GM03348 (cell line): ENCODE measurements around the gene PDE10A.
"Not testable (repeated sequence)": the region's sequence is repeated elsewhere in the genome, so short reads cannot be mapped to it uniquely, and the experiment has no call there.

Experiments used
- DNase-seq: peaks from one replicate; pipeline ENCODE4 v3.0.0; 2012; ENCODE audit warnings: low spot score

Gene PDE10A

GRCh38 chr6:165551828-165552227 lies 111.2 kb downstream of the PDE10A start:
- no peak for DNase-seq

DNA sequence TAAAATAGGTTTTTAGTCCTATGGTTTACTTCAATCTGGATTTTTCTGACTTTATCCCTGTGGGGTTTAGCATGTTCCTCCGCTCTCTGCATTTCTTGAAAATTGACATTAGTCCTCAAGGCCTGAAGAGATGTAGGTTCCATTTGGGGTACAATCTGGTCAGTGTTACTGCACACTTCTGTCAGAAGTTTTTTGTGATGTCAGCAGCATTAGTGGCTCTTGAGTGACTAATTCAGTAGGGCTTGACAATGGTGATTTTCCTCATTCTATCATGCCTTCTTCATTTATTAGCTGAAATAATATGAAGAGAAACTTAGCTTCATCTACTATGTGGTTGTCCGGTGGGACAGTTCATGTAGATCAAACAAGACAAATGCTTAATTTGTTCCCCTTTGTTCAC lies 114.6 kb downstream of the PDE10A start:
- DNase-seq = no peak

DNA sequence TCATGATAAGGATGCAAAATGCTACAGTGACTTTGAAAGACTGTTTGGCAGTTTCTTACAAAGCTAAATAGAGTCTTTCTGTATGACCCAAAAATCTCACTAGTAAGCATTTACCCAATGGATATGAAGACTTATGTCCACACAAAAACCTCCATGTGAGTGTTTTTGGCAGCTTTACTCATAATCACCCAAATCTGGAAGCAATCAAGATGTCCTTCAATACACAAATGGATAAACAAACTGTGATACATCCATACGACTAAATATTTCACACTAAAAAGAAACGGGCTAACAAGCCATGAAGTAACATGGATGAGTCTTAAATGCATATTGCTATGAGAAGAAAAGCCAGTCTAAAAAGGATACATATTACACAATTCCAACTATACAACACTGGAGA lies 117.2 kb downstream of the PDE10A start:
- no peak for DNase-seq

GRCh38 chr6:165543781-165544180 lies 119.3 kb downstream of the PDE10A start:
- DNase-seq = no peak

DNA sequence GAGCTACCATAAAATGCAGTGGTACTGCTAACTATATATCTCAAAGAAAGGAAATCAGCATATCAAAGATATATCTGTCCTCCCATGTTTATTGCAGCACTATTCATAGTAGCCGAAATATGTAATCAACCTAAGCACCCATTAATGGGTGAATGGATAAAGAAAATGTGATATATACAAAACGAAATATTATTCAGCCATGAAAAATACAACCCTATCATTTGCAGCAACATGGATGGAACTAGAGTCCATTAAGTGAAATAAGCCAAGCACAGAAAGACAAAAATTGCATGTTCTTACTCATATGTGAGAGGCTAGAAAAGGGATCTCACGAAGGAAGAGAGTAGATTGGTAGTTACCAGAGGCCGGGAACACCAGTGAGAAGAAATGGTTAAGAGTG lies 126.1 kb downstream of the PDE10A start:
- DNase-seq = no peak

DNA sequence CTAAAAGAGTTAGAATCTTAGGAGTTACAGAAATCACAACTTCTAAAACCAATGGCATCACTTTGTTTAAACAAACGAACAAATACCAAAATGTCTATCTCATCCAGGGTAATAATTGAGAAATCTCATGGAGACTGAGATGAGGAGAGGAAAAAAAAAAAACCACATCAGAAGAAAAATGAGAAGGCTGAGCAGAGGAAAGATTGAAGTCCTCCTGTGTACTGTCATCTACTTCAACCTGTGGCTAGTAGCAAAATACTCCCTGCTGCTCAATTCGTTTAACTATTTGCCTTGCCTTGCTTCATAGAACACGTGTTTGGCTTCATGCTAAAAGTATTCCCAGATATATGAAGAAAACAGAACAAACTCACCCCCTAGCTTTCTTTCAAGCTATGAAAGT lies 143.7 kb downstream of the PDE10A start:
- no peak for DNase-seq

- DNase-seq = no peak
Measured at GRCh38 chr6:165515963-165516624, 146.9 kb downstream of the PDE10A start.

DNA sequence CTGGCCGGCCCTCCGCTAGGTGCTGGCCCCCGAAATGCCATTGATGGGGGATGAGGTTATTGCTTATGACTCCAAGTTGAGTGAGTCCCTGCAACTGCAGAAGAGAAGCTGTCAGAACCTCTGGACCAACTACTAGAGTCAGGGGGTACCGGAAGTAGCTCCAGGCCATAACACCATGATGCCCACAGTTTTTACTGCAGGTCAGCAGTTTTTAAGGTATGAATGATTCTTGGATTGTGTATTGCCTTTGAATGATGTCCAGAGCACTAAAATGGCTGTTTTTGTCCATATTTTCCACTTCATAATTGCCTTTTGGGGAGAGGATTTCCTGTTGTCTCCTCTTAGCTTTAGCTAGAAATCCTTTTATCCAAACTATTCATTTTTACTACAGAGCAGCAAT lies 148.4 kb downstream of the PDE10A start:
- no peak for DNase-seq

DNA sequence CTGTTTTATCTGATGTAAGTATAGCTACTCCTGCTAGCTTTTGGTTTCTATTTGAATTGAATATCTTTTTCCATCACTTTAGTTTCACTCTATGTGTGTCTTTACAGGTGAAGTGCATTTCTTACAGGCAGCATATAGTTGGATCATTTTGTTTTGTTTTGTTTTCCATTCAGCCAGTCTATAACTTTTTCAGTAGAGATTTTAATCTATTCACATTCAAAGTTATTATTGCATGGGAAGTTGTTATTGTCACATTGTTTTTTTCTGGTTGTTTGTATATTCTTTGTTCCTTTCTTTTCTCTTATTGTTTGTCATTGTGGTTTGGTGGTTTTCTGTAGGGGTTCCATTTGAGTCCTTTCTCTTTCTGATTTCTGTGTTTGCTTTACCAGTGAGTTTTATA lies 151.2 kb downstream of the PDE10A start:
- DNase-seq = no peak

DNA sequence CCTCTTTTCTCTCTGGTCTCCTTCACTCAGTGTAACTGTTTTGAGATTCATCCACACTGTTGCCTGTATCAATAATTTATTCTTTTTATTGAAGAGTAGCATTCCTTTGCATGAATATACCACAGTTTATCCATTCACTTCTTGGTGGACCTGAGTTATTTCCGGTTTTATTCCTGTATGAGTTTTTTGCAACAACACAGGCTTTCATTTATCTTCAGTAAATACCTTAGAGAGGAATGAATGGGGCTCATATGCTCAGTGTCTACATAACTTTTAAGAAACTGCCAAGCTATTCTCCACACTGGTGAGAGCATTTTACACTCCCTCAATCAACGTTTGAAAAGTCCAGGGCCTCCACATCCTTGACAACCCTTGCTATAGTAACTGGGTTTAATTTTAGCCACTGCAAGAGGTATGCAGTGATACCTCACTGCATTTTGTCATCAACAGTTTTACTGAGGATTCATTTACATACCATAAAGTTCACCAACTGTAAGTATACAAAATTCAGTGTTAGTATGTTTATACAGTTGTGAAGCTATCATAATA lies 154.6 kb downstream of the PDE10A start:
- DNase-seq = no peak

DNA sequence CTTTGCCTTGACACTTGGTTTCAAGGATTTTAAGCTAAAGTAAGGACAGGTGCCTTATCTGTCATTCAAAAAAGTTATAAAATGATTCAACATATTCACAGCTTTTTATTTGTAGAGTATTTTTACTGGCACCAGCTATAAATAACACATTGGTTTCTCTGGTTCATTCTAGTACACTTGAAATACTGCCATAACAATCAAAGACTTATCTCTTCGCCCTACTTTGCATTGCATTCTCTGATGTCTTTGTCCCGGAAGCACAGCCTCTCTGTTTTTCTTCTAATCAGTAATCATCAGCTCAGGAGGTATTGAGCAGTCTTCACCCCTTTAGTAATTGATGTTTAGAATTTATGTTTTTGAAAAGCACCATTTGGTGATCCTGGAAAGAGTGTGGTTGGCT lies 156.4 kb downstream of the PDE10A start:
- DNase-seq = no peak

DNA sequence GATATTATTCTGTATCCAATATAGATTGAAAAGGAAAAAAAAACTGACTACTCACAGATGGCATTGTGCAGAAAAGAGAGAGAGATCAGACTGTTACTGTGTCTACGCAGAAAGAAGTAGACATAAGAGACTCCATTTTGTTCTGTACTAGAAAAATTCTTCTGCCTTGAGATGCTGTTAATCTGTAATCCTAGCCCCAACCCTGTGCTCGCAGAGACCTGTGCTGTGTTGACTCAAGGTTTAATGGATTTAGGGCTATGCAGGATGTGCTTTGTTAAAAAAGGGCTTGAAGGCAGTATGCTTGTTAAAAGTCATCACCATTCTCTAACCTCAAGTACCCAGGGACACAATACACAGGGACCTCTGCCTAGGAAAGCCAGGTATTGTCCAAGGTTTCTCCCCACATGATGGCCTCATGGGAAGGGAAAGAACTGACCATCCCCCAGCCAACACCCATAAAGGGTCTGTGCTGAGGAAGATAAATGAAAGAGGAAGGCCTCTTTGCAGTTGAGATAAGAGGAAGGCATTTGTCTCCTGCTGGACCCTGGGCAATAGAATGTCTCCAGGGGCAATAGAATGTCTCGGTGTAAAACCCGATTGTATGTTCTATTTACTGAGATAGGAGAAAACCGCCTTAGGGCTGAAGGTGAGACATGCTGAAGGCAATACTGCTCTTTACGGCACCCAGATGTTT lies 162.7 kb downstream of the PDE10A start:
- DNase-seq = not testable (repeated sequence)

DNA sequence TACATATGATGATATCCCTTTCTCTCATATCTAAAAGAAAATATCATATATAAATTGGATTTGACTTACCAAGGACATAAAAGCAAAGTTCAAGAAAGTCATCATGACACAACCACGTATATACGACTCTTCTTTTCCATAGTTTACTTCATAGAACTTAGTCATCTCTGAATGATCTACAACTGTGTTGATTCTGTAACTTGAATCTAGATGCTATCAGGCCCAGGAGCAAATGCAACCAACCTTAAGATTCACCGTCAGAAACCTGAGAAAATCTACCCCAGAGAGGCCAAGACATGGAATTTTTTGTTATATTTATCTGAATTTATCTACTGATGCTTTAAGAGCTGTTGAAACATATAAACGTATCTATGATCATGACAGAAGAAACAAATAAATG lies 165.6 kb downstream of the PDE10A start:
- DNase-seq = no peak

DNA sequence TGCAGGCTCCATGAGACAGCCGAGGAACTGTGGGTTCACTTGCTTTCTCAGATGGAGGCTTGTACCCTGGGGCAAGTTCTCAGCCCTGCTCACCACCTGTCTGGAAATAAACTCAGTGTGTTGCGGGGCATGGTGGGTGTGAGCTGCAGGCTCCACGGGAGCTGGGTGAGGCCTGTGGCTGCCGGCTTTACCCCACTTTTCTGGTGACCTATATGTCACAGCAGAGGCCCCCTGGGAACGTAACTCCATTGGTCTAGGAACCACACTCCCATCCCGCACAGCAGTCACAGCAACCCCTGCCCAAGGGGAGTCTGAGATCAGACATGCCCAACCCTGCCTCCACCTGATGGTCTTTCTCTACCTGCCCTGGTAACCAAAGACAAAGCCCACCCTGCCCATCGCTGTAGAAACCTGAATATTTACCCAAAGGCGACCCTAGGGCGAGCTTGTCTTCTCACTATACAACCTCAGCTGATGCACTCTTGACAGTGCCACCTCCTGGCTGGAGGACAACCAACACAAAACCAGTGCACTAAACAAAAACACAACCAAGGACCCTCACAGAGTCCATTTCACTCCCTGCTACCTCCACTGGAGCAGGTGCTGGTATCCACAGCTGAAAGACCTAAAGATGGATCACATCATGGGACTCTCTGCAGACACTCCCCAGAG lies 174.3 kb downstream of the PDE10A start:
- no peak for DNase-seq

DNA sequence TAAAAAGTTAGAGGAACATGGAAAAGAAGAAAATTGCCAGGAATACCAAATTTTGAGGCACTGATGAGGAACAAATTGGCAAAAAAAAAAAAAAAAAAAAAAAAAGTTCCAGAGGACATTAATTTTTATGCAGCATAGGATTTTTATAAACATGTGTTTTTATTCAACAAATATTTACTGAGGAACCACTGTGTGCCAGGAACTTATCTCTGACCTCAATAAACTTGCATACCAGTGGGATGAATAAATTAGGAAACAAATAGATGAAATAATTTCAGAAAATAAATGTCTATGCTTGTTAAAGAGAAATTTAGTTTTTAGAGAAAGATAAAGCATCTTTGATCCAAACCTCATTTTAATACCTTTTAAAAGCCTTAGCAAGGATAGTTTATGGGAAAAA lies 175.1 kb downstream of the PDE10A start:
- no peak for DNase-seq

- no peak for DNase-seq
Measured at GRCh38 chr6:165487347-165487746, 175.7 kb downstream of the PDE10A start.

- no peak for DNase-seq
Measured at GRCh38 chr6:165486183-165487137, 176.6 kb downstream of the PDE10A start.

DNA sequence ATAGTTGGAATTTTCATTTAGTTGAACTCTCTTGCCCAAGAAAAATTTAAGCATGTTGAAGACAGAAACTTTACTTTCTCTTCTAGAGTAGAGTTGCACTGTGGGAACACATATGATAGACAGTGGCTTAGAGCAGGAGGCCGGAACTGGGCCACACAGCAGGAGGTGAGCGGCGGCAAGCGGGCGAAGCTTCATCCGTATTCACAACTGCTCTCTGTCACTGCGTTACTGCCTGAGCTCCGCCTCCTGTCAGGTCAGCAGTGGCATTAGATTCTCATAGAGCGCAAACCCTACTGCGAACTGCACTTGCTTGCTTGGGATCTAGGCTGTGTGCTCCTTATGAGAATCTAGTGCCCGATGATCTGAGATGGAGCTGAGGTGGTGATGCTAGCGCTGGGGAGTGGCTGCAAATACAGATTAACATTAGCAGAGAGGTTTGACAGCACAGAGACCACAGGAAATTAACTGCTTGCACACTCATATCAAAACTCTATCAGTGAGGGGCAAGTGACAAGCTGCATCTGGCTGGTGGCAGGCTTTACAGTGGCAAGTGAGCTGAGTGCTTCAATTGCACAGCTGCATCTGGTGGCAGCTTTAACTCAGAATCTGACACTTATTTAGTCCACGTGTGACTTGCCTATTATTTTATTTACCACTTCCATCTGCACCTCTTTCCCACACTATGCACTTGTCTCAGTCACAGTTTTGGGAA lies 178.7 kb downstream of the PDE10A start:
- no peak for DNase-seq

DNA sequence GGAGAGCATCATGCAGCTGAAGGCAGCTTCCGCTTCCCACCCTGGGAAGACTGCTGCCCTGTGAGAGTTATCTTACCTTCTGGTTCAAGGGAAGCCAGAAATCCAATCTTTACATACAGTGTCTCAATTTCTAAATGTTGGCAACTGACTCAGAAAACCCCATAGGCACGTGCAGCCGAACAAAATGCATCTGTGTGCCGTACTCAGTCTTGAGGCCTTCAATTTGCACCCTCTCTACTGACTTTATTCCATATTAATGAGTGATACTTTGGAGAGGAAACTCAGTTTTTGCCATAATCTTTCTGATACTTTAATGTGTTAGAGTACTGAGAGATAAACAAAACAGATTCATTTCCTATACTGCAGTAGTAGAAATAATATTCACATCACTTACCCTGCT lies 181.1 kb downstream of the PDE10A start:
- no peak for DNase-seq

DNA sequence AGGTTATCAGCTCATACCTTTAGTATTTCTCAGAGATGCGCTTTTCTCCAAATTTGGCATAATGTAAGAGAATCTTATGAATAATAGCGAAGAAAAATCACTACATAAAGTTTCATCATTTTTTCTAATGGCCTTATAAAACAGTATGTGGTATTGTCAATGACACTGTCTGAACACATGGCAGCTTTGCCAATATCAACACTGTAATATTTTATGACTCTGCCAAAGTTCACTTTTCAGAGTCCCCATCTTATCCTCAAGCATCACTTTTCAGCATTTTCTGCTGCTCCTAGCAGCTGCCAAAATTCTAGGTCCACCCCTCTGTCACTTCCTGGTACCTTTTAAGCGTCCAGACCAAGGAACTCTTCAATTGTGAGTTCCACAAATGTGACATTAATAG lies 182.1 kb downstream of the PDE10A start:
- DNase-seq = no peak

DNA sequence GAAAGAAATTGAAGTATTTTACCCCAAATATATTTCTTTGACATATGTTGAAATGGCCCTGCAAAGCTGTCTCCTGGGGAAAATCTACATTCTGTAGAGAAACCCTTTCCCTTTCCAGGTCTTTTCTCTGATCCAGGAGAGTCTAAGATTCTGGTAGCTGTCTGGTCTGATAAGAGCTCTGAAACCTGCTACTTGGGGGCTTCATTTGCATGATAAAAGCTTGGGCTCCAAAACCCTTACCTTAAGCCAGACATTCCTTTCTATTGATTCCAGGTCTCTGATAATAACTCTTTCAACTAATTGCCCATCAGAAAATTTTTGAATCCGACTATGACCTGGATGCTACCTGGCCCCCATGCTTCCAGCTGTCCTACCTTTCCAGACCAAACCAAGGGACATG lies 184.5 kb downstream of the PDE10A start:
- no peak for DNase-seq
